K562 (cell line): Measurements from ENCODE around the gene CEP131. TPM values are rescaled to one million over a fixed set of nuclear protein-coding genes. Genes with fewer than 3 reads are reported as not detected.

Source experiments
- CAMTA2 ChIP-seq: fragments of 250-450 bp; sonication (Bioruptor Pico); conservative IDR thresholded peaks from 2 replicates; pipeline ENCODE4 v1.5.1; 2022
- CREB3L1 ChIP-seq: fragments of 450-650 bp; IDR thresholded peaks from 2 replicates; pipeline ENCODE4 v1.6.1; 2014; ENCODE audit warnings: low read depth, mild to moderate bottlenecking, moderate library complexity, borderline replicate concordance
- ELF1 ChIP-seq: fragments of 200-800 bp; sonication (Bioruptor generic); IDR thresholded peaks from 2 replicates; pipeline ENCODE4 v1.6.1; 2016; ENCODE audit warnings: missing genetic modification characterization, missing compliant biosample characterization
- ELF4 ChIP-seq: fragments of 450-650 bp; formaldehyde crosslinking; IDR thresholded peaks from 2 replicates; pipeline ENCODE4 v1.4.0; 2022; ENCODE audit warnings: missing genetic modification characterization
- FOXP4 ChIP-seq: sonication (generic); formaldehyde crosslinking; IDR thresholded peaks from 2 replicates; pipeline ENCODE4 v1.8.0; 2022; ENCODE audit warnings: mild to moderate bottlenecking, missing genetic modification reagents, borderline replicate concordance
- MED1 ChIP-seq: sonication (generic); formaldehyde crosslinking; IDR thresholded peaks from 2 replicates; pipeline ENCODE4 v1.8.1; 2023; ENCODE audit warnings: missing genetic modification reagents, borderline replicate concordance
- MNT ChIP-seq, 2 experiments: fragments of 450-650 bp; conservative IDR thresholded peaks; 2 replicates each; pipeline ENCODE4 v1.6.1; 2017; ENCODE audit warnings: mild to moderate bottlenecking in 2 of 2, moderate library complexity in 2 of 2
- OTX1 ChIP-seq: fragments of 450-650 bp; formaldehyde crosslinking; IDR thresholded peaks from 2 replicates; pipeline ENCODE4 v1.4.0; 2022; ENCODE audit warnings: mild to moderate bottlenecking
- PHF20 ChIP-seq: fragments of 450-650 bp; IDR thresholded peaks from 2 replicates; pipeline ENCODE4 v1.6.1; 2018; ENCODE audit not compliant: partially characterized antibody
- SMAD4 ChIP-seq: fragments of 250-450 bp; sonication (Bioruptor Pico); conservative IDR thresholded peaks from 2 replicates; pipeline ENCODE4 v1.8.0; 2021; ENCODE audit warnings: inconsistent platforms, mild to moderate bottlenecking, moderate library complexity
- ZNF589 ChIP-seq: fragments of 200-800 bp; sonication (Bioruptor generic); IDR thresholded peaks from 2 replicates; pipeline ENCODE4 v1.6.1; 2016; ENCODE audit warnings: low read depth, missing genetic modification characterization, missing compliant biosample characterization
- polyA plus RNA-seq, 8 experiments: library from polyadenylated mRNA; depleted of rRNA in 4 of 8; stranded (reverse) in 5 of 8; unstranded in 3 of 8; fragments of >200 nt; fragmentation: Nextera tagmentation in 2 of 8; fragmentation: Illumina TruSeq in 1 of 8; extraction: Ambion mirVana in 2 of 8; extraction: Trizol in 1 of 8; gene quantifications; 2 replicates each; pipeline versions ENCODE4 v1.2.1 to v1.2.3, GENCODE V29; 2011 to 2014; ENCODE audit warnings: inconsistent platforms in 1 of 8, missing spikeins in 1 of 8
- total RNA-seq, 7 experiments: library from RNA; depleted of rRNA in 6 of 7; stranded (reverse); fragments of >200 nt in 6 of 7; fragmentation: Illumina TruSeq in 2 of 7; extraction: Trizol in 2 of 7; gene quantifications; 2 replicates each; pipeline versions ENCODE4 v1.2.1 to v1.2.3, GENCODE V29; 2011 to 2021; ENCODE audit warnings: low replicate concordance in 1 of 7

The CEP131 gene
- total and polyA plus RNA-seq, 9 of the 15 experiments (the other 6 are each of a cell fraction or from before 2014, with no cell fraction given) = 0.24 to 21.2 (median 2.3) TPM

GRCh38 chr17:81193470-81194224 is 29.1 kb downstream of the CEP131 start (continued):
- TF ChIP-seq MED1 (no peak), ZNF589 (CRISPR knock-in tag) (peak; percentile 72; the same call in 1 of the 2 replicates), CREB3L1 (0 out of 2 replicates have a peak, but pooled peaks have one; percentile 32), SMAD4 (CRISPR knock-in tag) (peak; percentile 62; the same call in 1 of the 2 replicates), ELF1 (tag) (peak; percentile 78), ELF4 (peak; percentile 90), FOXP4 (CRISPR knock-in tag) (peak; percentile 82; the same call in 1 of the 2 replicates), MNT (conservative IDR thresholded peaks at IDR 0.05) (peak in 1 of 2 experiments; percentile 53; a peak in 2 of 4 replicates), CAMTA2 (no peak), PHF20 (peak; percentile 54), OTX1 (CRISPR knock-in tag) (0 out of 2 replicates have a peak, but pooled peaks have one; percentile 10)
